ENCODE results near the gene TOP3B. TPM values are rescaled to one million over a fixed set of nuclear protein-coding genes. Genes with fewer than 3 reads are reported as not detected.

Gene TOP3B
- total and polyA plus RNA-seq, 9 of the 15 experiments (the other 6 are each of a cell fraction or from before 2014, with no cell fraction given) = 3.0 to 188 (median 112) TPM

GRCh38 chr22:21964918-21965484 is 17.6 kb downstream of the TOP3B start (continued):
- TF ChIP-seq ZNF277 (CRISPR knock-in tag; IDR thresholded peaks at IDR 0.05; ENCODE audit: borderline replicate concordance) = 0 out of 2 replicates have a peak, but pooled peaks have one; percentile 3
- TF ChIP-seq ZC3H4 (CRISPR knock-in tag; IDR thresholded peaks at IDR 0.05; ENCODE audit: borderline replicate concordance) = peak; percentile 21; the same call in 1 of the 2 replicates
- TF ChIP-seq HMBOX1 (IDR thresholded peaks at IDR 0.05) = no peak
- TF ChIP-seq ZNF143 (CRISPR knock-in tag; IDR thresholded peaks at IDR 0.05) = 0 out of 2 replicates have a peak, but pooled peaks have one; percentile 45

- Histone ChIP-seq H3K36me3 (ENCODE audit: control insufficient read depth, insufficient read depth, low read length) (peaks cover 97% of the 10 kb centered on the region), H3K4me3 (no peak overlapping the region), H3K79me2 (ENCODE audit: control insufficient read depth, insufficient read depth, low read length) (no peaks in the 10 kb centered on the region), H3K9ac (ENCODE audit: insufficient read depth in 1 of 2, low read depth in 2 of 2, low read length in 2 of 2) (peak overlapping the region in 1 of 2 experiments; percentile 10; a peak in 2 of 4 replicates), H3K9me1 (ENCODE audit: control insufficient read depth, insufficient read depth, low read length) (peaks cover 7% of the 10 kb centered on the region), H4K20me1 (replicated peaks; ENCODE audit: control insufficient read depth, insufficient read depth, low read length) (peaks cover 53% of the 10 kb centered on the region), H3K27me3 (ENCODE audit: control insufficient read depth in 2 of 2, insufficient read depth in 2 of 2, low read length in 2 of 2) (no peaks in the 10 kb centered on the region), H2AFZ (ENCODE audit: low read depth, low read length) (no peak overlapping the region), H3K4me2 (ENCODE audit: insufficient read depth, low read length) (no peak overlapping the region), H3K27ac (ENCODE audit: extremely low read depth, low read depth, low read length) (no peak overlapping the region), H3K9me3 (replicated peaks; ENCODE audit: control insufficient read depth, insufficient read depth, low read depth, low read length) (no peaks in the 10 kb centered on the region), H3K4me1 (replicated peaks in 1 of 2; ENCODE audit: control insufficient read depth in 2 of 2, insufficient read depth in 2 of 2, low read length in 2 of 2) (peaks cover 0 to 40% of the 10 kb centered on the region in 2 experiments; a peak in 2 of 5 replicates)
- intact Hi-C loops (cut with micrococcal nuclease) = no loop called here
- no TSS peak for BruUV-seq (replicated peaks)
- no peak for FAIRE-seq
- ChIA-PET POLR2A (interaction anchor here (0.7 to 15.7 kb wide), 6 partner anchors 6 to 68 kb away, joined by 3 to 382 read pairs (median 44); partner anchors contain the start of genes PPM1F and TOP3B), CTCF (ENCODE audit: low intra/inter-chr PET ratio) (no interaction called here)
- in situ Hi-C loops (cut with MboI) = no loop called here
- 89% methylated on average over 15 of the region's 15 CpGs for WGBS (ENCODE audit: insufficient coverage, low coverage, missing lambda C conversion rate)
- no peak for DNase-seq (ENCODE audit: extremely low read depth in 1 of 4, low spot score in 3 of 4)
- ATAC-seq = no peak
- TF ChIP-seq ZC3H4 (CRISPR knock-in tag; IDR thresholded peaks at IDR 0.05; ENCODE audit: borderline replicate concordance) (peak; percentile 94; the same call in 1 of the 2 replicates), HMG20A (CRISPR knock-in tag; conservative IDR thresholded peaks at IDR 0.05) (no peak), TSC22D4 (tag; IDR thresholded peaks at IDR 0.05) (no peak), FOSL1 (tag; conservative IDR thresholded peaks at IDR 0.05) (no peak), PHB (CRISPR knock-in tag; IDR thresholded peaks at IDR 0.05) (no peak), ZNF584 (CRISPR knock-in tag; IDR thresholded peaks at IDR 0.05; ENCODE audit: low read depth) (no peak), BCL6 (CRISPR knock-in tag; IDR thresholded peaks at IDR 0.05) (no peak), NR2C2 (CRISPR knock-in tag; IDR thresholded peaks at IDR 0.05) (no peak), NR2C2 (tag; IDR thresholded peaks at IDR 0.05) (no peak), ZKSCAN3 (CRISPR knock-in tag; IDR thresholded peaks at IDR 0.05) (no peak), KLF1 (tag; IDR thresholded peaks at IDR 0.05) (0 out of 2 replicates have a peak, but pooled peaks have one; percentile 13), MED1 (CRISPR knock-in tag; IDR thresholded peaks at IDR 0.05; ENCODE audit: borderline replicate concordance) (peak; percentile 83; the same call in 1 of the 2 replicates), RBM22 (IDR thresholded peaks at IDR 0.05; ENCODE audit: low read depth, low read length, poor library complexity, severe bottlenecking) (no peak), EGR1 (conservative IDR thresholded peaks at IDR 0.05) (no peak), PATZ1 (CRISPR knock-in tag; IDR thresholded peaks at IDR 0.05; ENCODE audit: borderline replicate concordance) (no peak)
These were observed 18.4 kb downstream of the TOP3B start for GRCh38 chr22:21964234-21964633.
